CD4-positive, alpha-beta T cell treated with Interleukin-6 at 100 ng/mL for 8 hours (primary cell): Measurements from ENCODE around the gene IQCE.
"Not testable (repeated sequence)": the region's sequence is repeated elsewhere in the genome, so short reads cannot be mapped to it uniquely, and the experiment has no call there.

ENCODE experiments used
- DNase-seq: peaks from one replicate; pipeline ENCODE4 v3.0.0-alpha.2; 2020; ENCODE audit warnings: mixed read lengths, low spot score

The IQCE gene

GRCh38 chr7:2520761-2521290, 38.0 kb upstream of the IQCE start:
- DNase-seq: no peak

- DNase-seq: no peak
Observed at GRCh38 chr7:2521341-2521745, 37.4 kb upstream of the IQCE start.

DNA sequence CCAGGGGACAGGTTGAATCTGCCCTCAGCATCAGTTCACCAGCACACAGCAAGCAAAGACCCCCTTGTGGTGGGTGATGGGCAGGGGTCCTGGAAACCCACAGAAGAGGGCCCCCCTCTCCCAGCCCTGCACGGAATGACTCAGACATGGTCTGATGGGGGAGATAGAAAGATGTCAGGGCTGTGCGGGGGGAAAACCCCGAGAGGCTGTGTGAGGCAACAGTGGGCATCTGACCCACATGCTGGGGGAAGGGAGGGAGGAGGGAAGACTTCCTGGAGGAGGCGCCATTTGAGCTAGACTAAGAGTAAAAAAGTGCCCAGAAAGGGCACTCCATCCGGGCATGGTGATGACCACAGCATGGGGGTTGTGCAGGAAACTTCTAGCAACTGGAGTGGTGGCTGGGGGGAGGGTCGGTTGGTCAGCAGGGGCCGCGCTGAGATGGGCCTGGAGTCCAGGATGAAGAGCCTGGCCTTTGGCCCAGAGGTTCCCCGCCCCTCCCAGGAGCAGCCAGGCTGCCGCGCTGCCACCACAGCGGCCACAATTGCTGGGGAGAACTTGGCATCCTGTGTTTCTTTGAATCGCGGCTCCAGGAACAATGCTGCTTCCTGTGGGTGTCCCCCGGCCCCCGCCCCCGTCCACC, 36.7 kb upstream of the IQCE start:
- DNase-seq: peak; percentile 74

- no peak for DNase-seq
Observed at GRCh38 chr7:2522780-2523433, 35.9 kb upstream of the IQCE start.

- DNase-seq: no peak
Observed at GRCh38 chr7:2523461-2523936, 35.3 kb upstream of the IQCE start.

DNA sequence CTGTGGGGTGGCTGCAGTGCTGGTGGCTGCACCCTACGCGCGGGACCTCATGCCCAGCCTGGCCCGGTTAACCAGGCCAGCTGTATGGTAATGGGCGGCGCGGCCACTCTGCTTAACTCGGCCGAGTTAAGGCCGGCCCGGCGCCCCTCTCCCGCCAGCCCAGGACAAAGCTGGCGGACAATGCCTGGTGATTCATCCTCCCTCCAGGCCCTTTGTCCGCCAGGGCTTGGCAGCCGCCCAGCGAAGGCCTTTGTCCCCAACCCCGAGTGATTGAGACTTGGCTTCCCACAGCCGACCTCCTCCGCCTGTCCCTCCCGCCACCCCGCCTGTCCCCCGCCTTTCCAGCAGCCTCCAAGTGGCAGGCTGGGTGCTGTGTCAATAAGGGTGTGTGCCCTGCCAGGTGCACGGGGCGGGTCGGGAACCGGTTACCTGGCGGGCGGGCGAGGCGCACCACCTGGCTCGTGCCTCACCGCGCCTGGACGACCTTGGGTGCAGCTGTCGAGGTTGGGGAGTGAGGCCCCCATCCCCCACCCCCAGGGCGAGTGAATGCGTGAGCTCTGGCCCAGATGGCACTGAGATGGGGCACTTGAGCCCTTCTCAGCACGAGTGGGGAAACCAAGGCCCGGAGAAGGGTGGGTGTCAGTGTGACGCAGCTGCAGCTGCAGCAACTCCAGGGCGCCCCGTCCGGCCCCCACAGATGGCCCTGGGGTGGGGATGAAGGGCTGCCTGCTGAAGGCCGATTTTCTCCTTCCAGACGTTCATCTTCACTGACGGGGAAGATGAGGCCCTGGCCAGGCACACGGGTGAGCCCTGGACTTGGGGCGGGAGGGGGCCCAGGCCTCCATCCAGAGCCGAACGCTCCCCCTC, 34.6 kb upstream of the IQCE start:
- no peak for DNase-seq

- DNase-seq: no peak
Observed at GRCh38 chr7:2524808-2525657, 33.7 kb upstream of the IQCE start.

- DNase-seq: no peak
Observed at GRCh38 chr7:2525658-2526630, 32.8 kb upstream of the IQCE start.

- no peak for DNase-seq
Observed at GRCh38 chr7:2526659-2527504, 31.9 kb upstream of the IQCE start.

GRCh38 chr7:2527505-2528467, 31.0 kb upstream of the IQCE start:
- peak; percentile 54 for DNase-seq

- no peak for DNase-seq
Observed at GRCh38 chr7:2528481-2529095, 30.2 kb upstream of the IQCE start.

DNA sequence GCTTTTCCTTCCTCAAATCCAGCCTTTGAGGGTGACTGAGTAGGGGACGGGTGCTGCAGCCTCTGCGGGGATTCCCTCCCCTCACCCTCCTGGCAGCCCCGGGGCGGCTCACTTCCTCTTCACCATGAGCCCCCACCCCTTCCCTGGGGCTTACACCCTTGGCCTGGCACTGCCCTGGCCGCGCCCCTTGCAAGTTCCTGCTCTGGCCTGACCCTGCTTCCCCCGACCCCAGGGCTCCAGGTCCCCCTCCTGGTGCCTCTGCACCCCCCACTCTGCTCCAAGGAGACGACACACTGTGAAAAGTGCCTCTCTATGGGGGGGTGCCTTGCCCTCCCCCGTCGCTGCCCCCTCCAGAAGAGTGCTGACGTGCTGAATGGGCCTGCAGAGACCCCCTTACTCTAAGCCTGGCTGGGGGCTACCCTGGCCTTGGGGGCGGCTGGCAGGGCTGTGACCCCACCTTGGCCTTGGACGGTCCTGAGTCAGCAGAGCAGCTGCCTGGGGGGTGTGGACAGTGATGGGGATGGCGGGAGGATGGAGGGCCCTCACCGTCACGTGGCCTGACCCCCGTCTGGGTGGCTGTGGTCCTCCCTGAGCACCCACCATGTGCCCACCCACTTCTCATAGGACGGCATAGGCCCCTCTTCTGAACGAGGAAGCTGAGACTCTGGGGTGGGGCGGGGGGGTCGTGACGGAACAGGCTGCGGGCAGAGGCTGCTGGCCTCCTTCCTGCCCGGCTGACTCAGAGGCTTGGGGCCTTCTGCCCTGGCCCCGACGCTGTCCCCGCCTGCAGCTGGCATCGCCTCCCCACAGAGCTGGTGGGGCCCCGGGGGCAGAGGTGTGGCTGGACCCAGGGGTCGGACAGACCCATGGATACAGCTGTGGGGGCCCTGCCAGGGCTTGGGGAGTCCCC, 29.4 kb upstream of the IQCE start:
- peak; percentile 69 for DNase-seq

DNA sequence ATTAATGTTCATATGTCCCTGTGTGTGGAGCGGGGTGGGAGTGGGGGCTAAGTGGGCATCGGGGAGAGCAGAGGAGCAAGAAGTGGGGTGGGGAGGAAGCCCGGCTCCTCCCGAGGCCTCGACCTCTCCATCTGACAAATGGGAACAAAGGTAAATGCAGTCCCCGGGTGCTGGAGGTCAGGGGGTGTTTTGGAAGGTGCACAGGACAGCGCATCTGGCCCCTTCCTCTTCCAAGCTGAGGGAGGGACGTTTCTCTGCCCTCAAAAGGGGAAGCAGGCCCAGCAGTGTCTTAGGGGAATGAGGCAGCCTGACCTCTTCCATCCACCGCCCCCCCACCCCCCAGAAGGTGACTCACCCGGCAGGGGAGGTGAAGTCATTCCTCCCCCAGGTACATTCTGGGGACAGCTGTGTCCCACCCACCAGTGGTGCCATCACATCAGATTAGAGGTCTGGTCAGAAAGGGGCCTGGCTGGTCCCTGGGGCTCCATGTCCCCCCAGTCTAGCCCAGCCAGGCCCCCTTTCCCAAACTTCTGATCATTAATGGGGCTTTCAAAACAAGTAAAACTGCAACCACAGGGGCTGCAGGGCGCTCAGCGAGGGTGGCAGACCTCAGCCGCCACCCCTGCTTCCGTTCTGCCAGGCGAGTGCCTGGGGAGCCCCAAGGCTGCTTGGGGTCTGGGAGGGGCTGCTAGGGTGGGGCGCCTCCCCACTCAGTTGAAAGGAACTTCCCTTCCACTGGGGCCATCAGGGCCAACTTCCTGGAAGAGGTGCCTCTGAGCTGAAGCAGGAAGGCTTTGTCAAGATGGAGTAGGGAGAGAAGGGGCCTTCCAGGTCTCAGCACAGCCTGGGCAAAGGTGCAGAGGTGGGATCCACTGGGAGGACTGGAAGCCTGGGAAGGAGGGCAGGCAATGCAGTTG, 28.4 kb upstream of the IQCE start:
- DNase-seq: peak; percentile 86

- DNase-seq: not testable (repeated sequence)
Observed at GRCh38 chr7:2530994-2531795, 27.6 kb upstream of the IQCE start.

- DNase-seq: not testable (repeated sequence)
Observed at GRCh38 chr7:2531796-2532110, 27.0 kb upstream of the IQCE start.
